ENCODE results near the gene CALHM5.

Gene CALHM5

DNA sequence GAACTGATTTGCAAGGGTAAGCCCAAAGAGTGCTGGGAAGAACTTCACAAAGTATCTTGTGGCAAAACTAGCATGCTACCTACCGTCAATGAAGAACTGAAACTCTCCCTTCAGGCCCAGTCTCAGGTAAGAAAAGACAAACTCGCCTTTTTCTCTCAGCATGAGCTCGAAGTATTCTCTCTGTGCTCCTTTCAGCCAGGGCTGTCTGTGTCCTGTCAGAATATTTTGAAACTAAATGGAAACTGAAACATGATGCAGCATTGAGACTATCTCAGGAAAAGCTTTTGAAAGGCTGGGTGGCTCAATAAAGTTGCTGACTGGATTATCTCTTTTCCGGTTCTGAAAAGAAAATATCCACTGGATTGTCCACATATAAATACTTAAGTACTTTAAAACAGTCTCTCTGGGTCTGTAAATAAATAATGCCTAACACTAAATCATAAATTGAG is 696 bp downstream of the CALHM5 start:
- no peak for DNase-seq

DNA sequence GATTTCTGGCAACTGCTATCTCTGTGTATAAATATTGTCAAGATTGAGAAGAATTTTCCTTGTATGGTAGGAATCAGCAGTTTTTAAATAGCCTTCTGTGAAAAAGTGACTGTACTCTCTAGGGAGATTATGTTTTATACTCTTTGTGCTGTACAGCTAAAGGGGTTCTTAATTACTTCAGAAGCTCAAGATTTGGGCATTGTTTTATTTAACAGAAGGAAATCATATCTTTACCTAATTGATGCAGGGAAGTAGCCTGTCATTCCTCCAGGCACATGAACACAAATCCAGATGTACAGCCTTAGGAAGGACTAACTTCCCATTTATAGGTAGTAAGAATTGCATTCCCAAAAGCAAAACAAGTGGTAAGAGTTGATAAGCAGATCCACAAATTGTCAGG is 1.3 kb downstream of the CALHM5 start:
- DNase-seq: no peak

DNA sequence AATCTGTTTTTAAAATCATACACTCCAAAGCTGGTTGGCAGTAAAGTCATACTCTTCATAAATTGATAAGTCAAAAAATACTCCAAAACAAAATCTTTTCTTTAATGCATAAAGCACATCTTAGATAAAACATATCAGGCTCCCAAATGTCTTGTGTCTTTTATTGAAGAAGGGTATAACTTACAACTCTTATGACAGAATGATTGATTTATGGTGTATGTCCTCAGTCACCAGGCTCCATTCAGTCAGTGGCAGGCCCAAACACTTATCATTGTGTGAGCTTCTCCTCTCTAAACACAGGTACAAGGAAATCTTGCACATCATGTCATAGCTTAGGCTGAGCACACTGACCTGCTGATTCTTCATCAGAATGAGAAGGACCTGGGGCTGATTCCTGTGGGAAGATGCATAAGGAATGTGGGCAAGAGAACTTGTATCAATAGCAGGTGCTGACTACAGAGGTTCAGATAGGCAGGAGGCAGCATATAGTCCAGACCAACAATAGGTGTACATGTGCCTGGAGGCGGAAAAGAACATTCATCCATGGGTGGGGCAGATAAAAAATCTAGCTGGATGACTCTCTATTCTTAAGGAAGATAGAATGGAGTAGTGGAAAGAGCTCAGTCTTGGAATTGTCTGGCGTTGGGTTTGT is 1.9 kb downstream of the CALHM5 start:
- DNase-seq: no peak

DNA sequence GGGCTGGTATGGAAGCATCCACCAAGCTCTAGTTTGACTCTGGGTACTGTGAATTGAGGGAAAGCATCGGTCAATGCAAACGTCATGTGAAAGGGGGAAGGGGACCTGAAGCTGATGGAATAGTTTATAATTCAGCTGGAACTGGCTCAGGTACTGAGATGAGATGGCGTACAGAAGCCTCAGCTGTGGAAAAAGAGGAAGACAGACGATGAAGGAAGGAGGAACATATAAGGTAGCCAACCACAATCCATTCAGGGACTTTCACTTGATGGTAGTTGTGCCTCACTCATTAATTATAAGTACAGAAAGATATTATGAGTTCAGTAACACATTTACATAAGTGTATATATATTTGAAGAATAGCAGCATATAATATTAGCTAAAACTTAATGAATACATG is 2.7 kb downstream of the CALHM5 start:
- DNase-seq: no peak

DNA sequence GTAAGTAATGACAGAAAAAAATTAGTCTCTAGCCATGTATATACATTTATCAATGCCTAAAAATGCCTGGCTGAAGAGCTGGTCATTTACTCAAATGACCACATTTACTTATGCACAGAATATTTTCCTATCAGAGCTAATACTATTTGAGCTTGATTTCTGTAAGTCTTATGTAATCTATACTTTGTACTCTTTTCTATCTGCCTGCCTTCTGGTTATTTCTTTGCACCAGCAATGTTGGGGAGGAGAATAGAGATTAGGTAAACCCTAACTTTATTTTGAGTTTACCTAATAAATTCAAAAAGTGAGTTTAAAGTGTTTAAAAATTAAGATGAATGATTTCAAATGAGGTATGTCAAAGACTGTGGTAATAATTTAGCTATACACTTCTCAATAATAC is 3.7 kb downstream of the CALHM5 start:
- no peak for DNase-seq

DNA sequence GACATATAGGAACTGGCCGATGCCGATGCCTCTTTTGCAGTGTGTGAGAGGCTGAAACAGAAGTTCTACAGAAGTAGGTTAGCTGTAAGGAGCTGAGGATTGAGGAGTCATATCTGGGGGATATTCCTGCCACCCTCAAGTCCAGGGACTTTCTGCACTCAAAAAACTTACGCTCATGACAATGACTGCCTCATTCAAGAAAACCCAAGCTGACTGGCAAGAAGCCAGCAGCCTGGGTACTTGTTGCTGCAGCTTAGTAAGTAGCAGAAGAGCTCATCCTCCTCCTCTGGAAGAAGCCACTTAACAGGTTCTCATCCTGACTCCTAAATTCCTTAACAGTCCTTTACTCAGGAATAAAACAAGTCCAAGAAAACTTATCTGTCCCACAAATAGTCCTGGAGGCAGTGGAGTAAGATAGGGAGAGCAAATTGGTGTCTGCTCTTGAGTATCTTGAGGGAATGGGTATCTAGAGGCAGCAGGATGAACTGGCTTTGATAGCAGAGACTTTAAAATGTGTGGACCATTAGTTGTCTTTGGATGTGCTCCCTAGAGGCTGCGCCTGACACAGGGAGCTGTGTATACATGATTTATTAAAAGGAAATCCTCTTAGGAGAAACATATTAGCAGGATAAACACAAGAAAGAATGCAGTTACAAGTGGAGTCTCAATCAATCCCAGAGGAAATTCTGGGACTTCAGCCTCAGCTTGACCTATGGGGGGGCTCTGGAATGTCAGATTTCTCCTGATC is 7.4 kb downstream of the CALHM5 start:
- no peak for DNase-seq

DNA sequence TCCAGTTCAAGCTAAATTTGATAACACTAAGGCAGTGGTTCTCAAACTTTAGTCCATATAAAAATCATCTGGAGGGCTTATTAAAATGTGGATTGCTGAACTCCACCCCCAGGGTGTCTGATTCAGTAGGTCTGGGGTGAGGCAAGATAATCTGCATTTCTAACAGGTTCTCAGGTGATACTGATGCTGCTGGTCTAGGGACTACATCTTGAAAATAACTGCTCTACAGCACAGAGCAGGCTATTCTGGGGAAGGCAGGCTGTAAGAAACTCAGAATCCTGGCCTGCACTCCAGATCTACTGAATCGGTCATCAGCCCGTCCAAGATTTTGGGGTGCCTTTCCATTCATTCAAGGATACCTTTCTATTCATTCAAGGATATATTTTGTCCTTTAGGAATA is 11.5 kb downstream of the CALHM5 start:
- no peak for DNase-seq

DNA sequence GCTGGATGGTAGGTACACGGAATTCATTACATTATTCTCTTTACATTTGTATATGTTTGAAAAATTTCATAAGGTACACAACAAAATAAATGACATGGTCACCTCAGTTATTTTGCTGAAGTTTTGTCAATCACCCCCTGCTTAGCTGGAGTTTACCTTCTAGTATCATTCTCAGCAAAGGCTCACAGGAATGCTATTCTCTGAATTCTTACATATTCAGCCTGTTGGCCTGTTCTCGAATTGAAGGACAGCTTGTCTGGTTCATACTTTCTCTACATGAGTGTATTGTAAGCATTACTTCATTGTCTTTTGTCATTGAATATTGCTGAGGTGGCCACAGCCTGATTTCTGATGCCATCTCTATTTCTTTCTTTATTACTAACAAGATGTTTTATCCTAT is 12.8 kb downstream of the CALHM5 start:
- no peak for DNase-seq

DNA sequence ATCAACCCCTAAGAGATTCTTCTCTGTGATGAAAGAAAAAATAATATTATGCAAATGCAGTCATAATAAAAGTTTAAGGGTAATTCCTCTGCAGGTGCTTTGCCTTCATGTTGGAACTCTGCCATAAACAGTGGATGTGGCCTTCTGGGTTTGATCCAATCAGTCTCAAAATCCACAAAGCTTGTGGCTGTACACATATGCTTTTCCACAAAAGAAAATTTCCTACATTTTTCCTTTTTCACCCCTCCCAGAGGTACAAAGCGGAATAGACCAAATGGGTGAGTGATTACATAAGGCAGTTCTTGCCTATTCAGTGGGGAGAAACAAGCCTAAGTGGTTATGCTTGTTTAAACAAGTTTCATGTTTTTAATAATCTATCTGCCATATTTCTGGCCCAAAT is 16.7 kb downstream of the CALHM5 start:
- no peak for DNase-seq

DNA sequence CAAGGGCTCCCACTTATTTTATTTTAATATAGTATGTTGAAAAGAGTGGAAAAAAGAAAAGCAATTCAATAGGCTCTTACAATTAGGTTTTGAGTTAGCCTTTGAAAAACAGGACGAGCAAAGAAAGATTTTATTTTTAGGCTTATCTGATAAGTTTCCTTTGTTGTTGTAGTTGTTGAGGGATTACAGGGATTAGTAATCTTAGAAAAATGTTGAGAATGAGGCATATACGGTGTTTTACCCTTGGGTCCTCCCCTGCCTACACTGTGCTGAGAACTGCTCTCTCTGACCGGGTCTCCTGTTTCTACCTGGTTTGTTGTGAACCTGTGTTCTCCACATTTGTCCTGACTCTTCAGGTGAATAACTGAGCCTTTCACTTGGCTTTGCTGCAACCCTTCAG is 17.3 kb downstream of the CALHM5 start:
- no peak for DNase-seq

DNA sequence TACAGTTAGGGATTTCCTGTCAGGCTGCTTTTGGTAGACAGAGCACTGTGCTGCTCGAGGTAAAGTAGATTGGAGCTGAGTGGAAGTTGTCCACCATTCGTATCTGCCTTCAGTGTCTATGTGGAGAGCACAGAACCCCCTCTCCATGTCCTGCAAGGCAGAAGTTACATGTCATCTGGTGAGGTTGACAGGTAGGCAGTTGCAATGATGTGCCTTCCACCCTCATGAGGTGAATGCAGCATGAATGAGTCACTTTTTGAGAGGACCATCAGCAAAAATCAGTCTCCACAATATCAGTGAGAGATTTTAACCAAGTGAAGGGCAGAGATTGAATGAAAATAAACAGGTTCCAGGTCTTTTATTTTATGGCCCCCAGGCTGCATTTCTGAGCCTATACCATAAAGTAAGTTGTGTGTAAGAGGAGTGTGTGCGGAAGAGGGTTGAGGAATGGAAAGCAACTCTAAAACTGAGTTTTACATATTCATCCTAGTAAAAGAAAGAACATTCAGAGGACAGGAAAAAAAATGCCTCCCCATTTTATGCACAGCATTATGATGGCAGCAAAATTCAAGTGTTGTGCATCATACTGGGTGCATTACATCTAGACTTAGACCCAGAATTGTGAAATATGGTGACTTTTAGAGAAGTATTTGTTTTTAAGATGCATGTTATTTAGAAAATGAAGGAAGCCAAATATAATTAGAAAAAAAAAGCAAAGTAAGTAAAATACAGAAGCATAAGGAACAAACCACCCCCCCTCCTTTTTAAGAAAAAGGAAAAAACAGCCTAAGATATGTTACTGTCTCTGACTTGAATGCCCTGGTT is 18.2 kb downstream of the CALHM5 start:
- no peak for DNase-seq

DNA sequence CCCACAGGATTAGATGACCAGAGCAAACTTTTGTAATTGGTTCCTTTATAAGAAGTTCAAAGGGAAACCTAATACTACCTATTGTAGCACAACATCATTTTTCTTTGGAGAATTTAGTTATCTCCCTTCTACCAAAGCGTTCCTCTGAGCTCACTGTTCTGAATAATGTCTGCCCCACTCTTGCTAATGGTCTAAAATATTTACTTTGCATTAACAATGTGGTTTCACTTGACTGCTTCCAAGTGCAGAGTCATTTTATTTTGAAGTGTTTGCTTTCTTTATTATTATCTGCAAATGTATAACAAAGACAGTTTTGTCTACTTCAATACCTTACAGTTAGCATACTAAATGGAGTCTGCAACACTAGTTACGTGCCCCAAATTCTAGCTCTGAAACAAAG is 19.0 kb downstream of the CALHM5 start:
- no peak for DNase-seq

DNA sequence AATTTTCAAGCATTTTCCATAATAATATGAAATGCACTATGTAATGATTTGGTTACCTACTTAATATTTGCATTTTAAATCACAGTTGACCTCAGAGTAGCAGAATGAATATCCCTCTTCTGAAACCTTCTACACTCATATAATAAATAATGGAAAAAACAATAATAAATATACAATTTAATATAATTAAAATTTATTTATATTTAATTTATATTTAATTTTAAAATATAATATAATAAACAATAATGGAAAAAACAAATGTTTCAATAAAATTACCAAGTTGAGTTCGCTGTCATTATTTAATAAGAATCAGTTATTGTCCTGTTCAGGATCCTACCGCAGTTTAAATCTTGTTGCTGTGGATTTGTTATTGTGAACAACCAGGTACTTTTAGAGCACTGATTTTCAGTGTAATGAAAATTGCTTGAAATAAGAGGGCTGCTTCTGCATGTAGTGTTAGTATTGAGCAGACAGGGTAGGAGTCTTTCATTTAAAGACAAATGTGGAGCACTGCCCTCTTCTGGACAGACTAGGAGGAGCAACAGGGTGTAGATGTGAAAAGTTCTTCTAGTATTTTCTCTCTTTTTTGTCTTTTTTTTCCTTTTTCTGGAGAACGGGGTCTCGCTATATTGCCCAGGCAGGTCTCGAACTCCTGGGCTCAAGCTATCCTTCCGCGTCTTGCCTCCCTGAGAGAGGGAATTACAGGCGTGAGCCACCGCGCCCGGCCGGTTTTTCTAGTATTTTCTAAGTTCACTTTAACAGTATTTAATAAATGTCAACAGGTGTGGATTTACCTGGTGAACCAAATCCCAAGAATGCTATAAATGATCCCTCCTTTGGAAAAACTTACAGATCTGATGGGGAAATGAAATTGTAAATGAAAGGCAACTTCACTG is 20.5 kb downstream of the CALHM5 start:
- DNase-seq: peak; percentile 40

DNA sequence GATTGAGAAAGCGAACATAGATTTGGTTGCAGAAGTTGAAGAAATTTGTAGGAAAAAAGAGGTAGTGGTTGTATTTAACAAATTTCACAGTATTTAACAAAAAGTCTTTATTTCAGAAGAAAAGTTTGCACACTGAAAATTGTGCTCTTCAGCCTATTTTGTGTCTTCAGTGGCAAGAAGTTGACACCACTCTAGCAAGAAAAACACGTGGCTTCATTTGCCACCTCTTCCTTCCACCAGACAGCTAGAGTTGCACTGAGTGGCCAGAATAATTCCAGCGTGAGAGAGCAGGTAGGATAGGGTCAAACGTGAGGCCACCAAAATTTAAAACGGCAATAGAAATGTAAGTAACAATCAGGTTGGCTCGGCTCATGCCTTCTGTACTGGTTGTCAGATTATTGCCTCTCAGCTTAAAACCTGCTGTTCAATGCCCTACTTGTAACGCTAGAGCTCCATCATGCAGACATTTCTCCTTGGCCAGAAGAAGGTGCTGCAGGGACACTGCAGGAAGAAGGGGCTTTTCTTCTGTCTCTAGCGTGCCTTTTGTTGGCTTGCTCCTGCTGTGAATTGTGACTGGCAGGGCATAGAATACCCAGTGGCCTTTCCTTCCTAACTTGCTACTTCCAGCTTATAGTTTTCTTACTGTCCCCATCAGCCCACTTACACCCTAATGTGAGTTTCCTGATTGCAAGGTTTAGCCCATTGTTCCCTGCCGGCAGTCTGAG is 22.0 kb downstream of the CALHM5 start:
- DNase-seq: no peak

DNA sequence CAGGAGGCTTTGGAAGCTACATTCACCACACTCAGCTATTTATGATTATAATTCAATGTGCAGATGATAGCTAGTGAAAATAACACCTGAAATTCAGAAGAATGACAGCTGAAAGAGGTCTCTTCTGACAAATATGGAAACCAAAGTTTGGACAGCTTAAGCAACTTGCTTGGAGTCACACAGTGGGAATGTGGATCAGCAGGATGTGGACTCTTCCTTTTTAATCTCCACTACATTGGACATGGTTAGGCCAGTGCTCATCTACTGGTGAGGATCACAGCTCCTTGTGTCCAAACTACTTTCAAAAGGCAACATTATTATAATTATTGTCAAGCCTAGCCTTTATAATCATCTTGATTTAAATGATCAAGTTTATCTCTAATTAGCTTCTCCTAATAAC is 23.7 kb downstream of the CALHM5 start:
- no peak for DNase-seq

DNA sequence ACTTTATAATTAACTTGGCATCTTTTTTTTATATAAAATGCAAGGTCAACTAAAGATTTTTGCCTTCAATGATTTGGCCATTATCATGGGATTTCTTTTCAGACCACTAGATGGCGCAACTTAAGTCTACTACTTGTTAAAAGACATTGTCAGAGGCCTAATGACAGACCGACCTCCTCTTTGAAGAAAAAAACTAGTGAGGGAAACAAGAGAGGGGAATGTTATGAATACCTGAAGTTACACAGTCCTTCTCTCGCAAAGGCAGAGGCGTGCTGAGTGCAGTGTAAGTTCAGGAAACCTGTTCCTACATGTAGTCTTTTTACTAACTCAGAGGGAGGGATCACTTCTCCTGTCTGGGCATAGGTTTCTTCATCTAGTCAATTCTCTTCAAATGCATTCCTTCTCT is 24.8 kb downstream of the CALHM5 start:
- DNase-seq: peak; percentile 39

DNA sequence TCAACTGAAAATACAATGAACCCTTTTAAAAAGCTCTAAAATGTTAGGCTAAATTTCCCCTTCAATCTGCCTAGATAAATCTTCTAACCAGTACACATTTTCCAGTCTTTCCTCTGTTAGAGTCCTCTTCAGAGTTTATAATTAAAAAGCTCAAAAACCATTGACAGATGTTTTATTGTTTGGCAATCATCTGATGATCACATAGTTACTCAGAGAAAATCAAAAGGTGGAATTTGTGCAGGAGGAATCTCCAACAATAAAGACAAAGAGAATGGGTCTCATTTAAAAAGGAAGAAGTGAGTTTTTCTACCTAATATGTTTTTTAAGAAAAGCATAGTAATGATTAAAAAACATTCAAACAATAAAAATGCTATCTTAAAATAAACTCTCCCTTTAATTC is 31.0 kb downstream of the CALHM5 start:
- no peak for DNase-seq

DNA sequence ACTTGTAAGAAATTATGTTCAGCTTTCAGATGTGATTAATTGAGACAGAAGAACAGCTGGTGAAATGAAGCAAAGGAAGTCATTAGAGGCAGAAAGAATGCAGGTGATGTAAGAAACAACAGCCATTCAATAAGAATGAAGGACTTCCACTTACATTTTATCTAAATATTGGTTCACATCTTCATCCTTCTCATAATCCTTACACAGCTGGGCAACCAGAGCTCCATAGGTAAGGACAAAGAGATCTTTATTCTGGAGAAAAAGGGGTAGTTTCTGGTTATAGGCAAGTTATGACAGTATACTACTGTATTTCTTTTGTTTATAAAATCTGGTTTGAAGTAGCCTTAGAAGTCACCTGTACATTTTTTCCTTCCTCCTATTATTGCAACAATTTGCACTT is 31.7 kb downstream of the CALHM5 start:
- no peak for DNase-seq

DNA sequence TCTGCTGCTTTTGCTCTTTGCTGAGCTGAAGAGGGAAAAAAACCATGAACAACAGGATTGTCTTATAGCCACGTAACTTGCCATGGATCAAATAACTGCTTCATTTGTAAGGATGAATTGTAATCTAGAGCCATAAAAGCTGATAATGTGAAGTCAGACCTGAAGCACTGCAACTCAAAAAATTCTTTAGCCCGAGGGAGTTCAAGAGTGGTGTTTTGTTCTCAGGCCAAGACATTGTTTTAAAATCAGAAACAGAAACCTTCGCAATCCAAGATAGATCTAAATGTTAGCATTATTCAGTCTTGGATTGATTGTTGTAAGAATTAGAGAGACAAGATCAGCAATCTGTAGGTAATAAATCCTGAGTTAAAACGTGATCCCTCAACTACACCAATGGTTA is 34.2 kb downstream of the CALHM5 start, which contains the start of gene TRAPPC3L:
TRAPPC3L (minus strand) TSS at position 34 of the 400 bp plus-strand sequence. CDS start 170 bp downstream, outside the sequence.
- DNase-seq: no peak

DNA sequence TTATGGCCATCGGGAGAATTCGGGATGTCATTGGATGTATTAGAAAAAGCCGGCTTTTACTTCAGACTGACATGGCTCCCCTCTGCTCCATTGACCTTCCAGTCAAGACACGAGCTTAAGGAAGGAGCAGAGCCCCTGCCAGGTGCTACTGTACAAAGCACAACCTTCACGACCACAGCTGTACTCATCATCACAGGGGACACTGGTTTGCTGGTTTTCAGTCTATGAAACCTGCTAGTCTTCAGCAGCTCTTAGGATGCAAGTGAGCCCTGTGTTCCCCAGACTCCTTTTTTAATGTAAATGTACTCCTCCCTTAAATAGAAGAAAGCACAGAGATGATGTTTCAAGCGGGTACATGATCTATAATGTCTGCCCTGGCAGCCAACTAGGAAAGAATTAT is 35.9 kb downstream of the CALHM5 start:
- no peak for DNase-seq

DNA sequence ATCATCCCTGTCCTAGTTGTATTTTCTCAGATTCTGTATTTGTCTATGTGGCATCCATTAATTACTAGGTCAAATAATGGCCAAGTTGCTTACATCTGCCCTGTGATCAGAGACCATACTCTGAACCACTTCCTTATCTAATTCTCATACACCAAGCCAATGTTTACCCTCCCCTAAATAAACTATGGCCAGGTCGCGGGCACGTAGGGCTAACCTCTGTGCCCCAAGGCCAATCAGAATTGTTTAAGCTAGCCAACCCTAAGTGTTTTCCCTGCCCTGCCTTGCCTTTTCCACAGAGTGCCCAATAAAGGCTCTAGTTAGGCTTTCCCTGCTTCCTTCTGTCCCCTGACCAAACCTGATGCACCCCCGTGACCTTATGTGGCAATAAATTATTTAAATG is 39.4 kb downstream of the CALHM5 start:
- DNase-seq: no peak

DNA sequence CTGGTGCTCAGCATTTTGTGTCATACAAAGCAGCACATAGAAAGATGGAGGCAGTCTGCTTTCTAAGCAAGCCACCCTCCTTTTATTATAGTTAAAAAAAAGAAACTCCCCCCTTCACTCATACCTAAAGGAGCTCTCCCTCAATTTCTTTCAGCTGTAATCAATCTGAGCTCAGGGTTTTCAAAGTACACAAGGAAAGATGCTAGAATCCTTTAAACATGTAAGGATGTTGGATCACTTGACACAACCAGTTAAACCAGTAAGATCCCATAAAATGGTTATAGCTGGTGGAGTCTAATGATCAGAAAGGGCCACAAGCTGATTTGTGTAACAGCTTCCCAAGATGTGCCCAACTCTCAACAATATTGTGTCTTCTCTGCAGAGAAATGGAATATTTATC is 42.0 kb downstream of the CALHM5 start, which contains the start of gene CALHM4:
CALHM4 (plus strand) TSS at position 301 of the 400 bp plus-strand sequence; CDS start at position 344, 43 bp downstream.
- DNase-seq: no peak

Data from NCI-H2171 treated with DMSO at 0.1 percent for 48 hours (cell line).